Measurements from ENCODE around the gene OR2Z1. TPM values are rescaled to one million over a fixed set of nuclear protein-coding genes. Genes with fewer than 3 reads are reported as not detected.

Gene OR2Z1
- total RNA-seq, 1 experiment from 2014 or later, result not detected

DNA sequence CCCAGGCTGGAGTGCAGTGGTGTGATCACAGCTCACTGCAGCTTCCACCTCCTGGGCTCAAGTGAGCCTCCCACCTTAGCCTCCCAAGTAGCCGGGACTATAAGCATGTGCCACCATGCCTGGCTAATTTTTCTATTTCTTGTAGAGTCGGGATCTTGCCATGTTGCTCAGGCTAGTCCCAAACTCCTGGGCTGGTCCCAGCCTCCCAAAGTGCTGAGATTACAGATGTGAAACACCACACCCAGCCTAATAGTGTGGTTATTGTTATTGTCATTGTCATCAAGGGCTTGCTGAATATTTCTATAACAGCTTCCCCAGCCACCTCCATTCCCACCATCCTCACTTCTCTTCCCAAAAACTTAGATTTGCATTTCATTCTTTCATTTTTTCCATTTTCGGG lies 2.8 kb downstream of the OR2Z1 start:
- no peak for TF ChIP-seq CEBPB (IDR thresholded peaks at IDR 0.05; ENCODE audit: low read depth)
- TF ChIP-seq ZNF274 (IDR thresholded peaks at IDR 0.05; ENCODE audit: low read depth, low read length), result no peak
- TF ChIP-seq TCF7L2 (IDR thresholded peaks at IDR 0.05; ENCODE audit: borderline replicate concordance, extremely low read depth, insufficient read depth, insufficient read length), result no peak
- TF ChIP-seq POLR2AphosphoS5 (IDR thresholded peaks at IDR 0.05; ENCODE audit: low read depth, low read length), result no peak
- no peak for TF ChIP-seq YY1 (IDR thresholded peaks at IDR 0.05; ENCODE audit: extremely low read depth, insufficient replicate concordance, low read depth, low read length)
- no peak for TF ChIP-seq FOSL1 (IDR thresholded peaks at IDR 0.05; ENCODE audit: low read depth)
- no peak for TF ChIP-seq EZH2 (IDR thresholded peaks at IDR 0.05)
- TF ChIP-seq SP1 (IDR thresholded peaks at IDR 0.05; ENCODE audit: low read depth), result no peak
- TF ChIP-seq ZFX (IDR thresholded peaks at IDR 0.05), result no peak
- TF ChIP-seq EGR1 (IDR thresholded peaks at IDR 0.05; ENCODE audit: low read depth), result no peak
- TF ChIP-seq, protein P1, sequence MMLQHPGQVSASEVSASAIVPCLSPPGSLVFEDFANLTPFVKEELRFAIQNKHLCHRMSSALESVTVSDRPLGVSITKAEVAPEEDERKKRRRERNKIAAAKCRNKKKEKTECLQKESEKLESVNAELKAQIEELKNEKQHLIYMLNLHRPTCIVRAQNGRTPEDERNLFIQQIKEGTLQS (IDR thresholded peaks at IDR 0.05), result no peak
- TF ChIP-seq SRF (IDR thresholded peaks at IDR 0.05; ENCODE audit: low read depth), result no peak
- no peak for TF ChIP-seq POLR2A (IDR thresholded peaks at IDR 0.05; ENCODE audit: borderline replicate concordance, extremely low read depth, insufficient read depth, insufficient read length)
- no peak for TF ChIP-seq JUND (IDR thresholded peaks at IDR 0.05)
- TF ChIP-seq, protein P2, sequence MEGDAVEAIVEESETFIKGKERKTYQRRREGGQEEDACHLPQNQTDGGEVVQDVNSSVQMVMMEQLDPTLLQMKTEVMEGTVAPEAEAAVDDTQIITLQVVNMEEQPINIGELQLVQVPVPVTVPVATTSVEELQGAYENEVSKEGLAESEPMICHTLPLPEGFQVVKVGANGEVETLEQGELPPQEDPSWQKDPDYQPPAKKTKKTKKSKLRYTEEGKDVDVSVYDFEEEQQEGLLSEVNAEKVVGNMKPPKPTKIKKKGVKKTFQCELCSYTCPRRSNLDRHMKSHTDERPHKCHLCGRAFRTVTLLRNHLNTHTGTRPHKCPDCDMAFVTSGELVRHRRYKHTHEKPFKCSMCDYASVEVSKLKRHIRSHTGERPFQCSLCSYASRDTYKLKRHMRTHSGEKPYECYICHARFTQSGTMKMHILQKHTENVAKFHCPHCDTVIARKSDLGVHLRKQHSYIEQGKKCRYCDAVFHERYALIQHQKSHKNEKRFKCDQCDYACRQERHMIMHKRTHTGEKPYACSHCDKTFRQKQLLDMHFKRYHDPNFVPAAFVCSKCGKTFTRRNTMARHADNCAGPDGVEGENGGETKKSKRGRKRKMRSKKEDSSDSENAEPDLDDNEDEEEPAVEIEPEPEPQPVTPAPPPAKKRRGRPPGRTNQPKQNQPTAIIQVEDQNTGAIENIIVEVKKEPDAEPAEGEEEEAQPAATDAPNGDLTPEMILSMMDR (IDR thresholded peaks at IDR 0.05 in 2 of 3, conservative IDR thresholded peaks at IDR 0.05 in 1 of 3; ENCODE audit: borderline replicate concordance in 1 of 3, insufficient read depth in 1 of 3, low read depth in 2 of 3, low read length in 2 of 3), result no peak
- TF ChIP-seq CBX3 (IDR thresholded peaks at IDR 0.05; ENCODE audit: low read depth), result no peak
- TF ChIP-seq, protein P3, sequence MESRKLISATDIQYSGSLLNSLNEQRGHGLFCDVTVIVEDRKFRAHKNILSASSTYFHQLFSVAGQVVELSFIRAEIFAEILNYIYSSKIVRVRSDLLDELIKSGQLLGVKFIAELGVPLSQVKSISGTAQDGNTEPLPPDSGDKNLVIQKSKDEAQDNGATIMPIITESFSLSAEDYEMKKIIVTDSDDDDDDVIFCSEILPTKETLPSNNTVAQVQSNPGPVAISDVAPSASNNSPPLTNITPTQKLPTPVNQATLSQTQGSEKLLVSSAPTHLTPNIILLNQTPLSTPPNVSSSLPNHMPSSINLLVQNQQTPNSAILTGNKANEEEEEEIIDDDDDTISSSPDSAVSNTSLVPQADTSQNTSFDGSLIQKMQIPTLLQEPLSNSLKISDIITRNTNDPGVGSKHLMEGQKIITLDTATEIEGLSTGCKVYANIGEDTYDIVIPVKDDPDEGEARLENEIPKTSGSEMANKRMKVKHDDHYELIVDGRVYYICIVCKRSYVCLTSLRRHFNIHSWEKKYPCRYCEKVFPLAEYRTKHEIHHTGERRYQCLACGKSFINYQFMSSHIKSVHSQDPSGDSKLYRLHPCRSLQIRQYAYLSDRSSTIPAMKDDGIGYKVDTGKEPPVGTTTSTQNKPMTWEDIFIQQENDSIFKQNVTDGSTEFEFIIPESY (IDR thresholded peaks at IDR 0.05; ENCODE audit: extremely low read depth, insufficient replicate concordance, low read length), result no peak
- no TSS peak for BruUV-seq (replicated peaks)
- RAD21 ChIA-PET (ENCODE audit: low non-redundant PET in 1 of 2, low total read pairs in 2 of 2, uncharacterized antibody in 2 of 2, unreplicated experiment in 2 of 2), result no interaction called here
- Histone ChIP-seq H3K36me3 (ENCODE audit: control insufficient read depth in 1 of 2, insufficient read depth in 2 of 2, low read length in 2 of 2) (no peaks in the 10 kb centered on the region), H3K27me3 (ENCODE audit: insufficient read depth, low read length) (peaks cover 29% of the 10 kb centered on the region), H3K4me1 (ENCODE audit: control insufficient read depth in 1 of 2, insufficient read depth in 2 of 2, low read length in 2 of 2) (no peaks in the 10 kb centered on the region), H3K4me2 (ENCODE audit: low read length) (no peak overlapping the region), H4K20me1 (ENCODE audit: insufficient read depth) (no peaks in the 10 kb centered on the region), H3K9me2 (ENCODE audit: insufficient read depth) (no peaks in the 10 kb centered on the region), H3K4me3 (replicated peaks in 1 of 2; ENCODE audit: low read depth in 1 of 2, low read length in 2 of 2) (no peak overlapping the region), H3K9ac (ENCODE audit: low read length) (no peak overlapping the region), H2AFZ (ENCODE audit: low read depth, low read length, poor library complexity, severe bottlenecking) (no peak overlapping the region), H3K9me3 (ENCODE audit: control insufficient read depth in 1 of 2, insufficient read depth in 1 of 2, low read depth in 1 of 2, low read length in 2 of 2) (no peaks in the 10 kb centered on the region), H3K27ac (ENCODE audit: low read depth, low read length) (no peak overlapping the region), H3K79me2 (ENCODE audit: insufficient read depth, low read length) (no peaks in the 10 kb centered on the region)
- CTCF ChIA-PET, result no interaction called here
- POLR2A ChIA-PET, result no interaction called here
- intact Hi-C loops (cut with micrococcal nuclease), result no loop called here
- ATAC-seq (no peak), DNase-seq (ENCODE audit: low read depth, low spot score) (no peak)

Measured in HCT116 (cell line).